A549 (cell line): ENCODE results near the gene BAHCC1. TPM values are rescaled to one million over a fixed set of nuclear protein-coding genes. Genes with fewer than 3 reads are reported as not detected.

Experiments
- CBX2 ChIP-seq: fragments of 200-600 bp; sonication (generic); IDR thresholded peaks from 2 replicates; pipeline ENCODE4 v1.6.1; 2016; ENCODE audit warnings: low read depth, mild to moderate bottlenecking, borderline replicate concordance
- CBX8 ChIP-seq: fragments of 200-600 bp; sonication (generic); IDR thresholded peaks from 2 replicates; pipeline ENCODE4 v1.6.1; 2016
- CHD4 ChIP-seq: fragments of 200-600 bp; sonication (generic); IDR thresholded peaks from 2 replicates; pipeline ENCODE4 v1.6.1; 2016; ENCODE audit warnings: antibody characterized with exemption, mild to moderate bottlenecking, borderline replicate concordance
- EP300 ChIP-seq, 2 experiments: fragments of >200 bp; sonication (Bioruptor Twin); formaldehyde crosslinking; IDR thresholded peaks; 2 replicates in 1 of 2; 3 replicates in 1 of 2; pipeline ENCODE4 v1.6.1; 2016 to 2017
- FOSB ChIP-seq: fragments of 250-450 bp; sonication (Bioruptor Pico); IDR thresholded peaks from 2 replicates; pipeline ENCODE4 v1.5.0; 2020; ENCODE audit warnings: mild to moderate bottlenecking, moderate library complexity
- FOSL2 ChIP-seq, 2 experiments: fragments of 450-650 bp in 1 of 2; fragments of >200 bp in 1 of 2; sonication (Bioruptor Twin) in 1 of 2; formaldehyde crosslinking; IDR thresholded peaks; 2 replicates each; pipeline versions ENCODE4 v1.5.0 to v1.6.1; 2016 to 2020; ENCODE audit warnings: mild to moderate bottlenecking in 1 of 2, moderate library complexity in 1 of 2
- FOXS1 ChIP-seq: fragments of 250-450 bp; sonication (Bioruptor Pico); IDR thresholded peaks from 2 replicates; pipeline ENCODE4 v1.5.0; 2020; ENCODE audit warnings: mild to moderate bottlenecking, moderate library complexity
- HDAC2 ChIP-seq: fragments of 200-600 bp; sonication (generic); IDR thresholded peaks from 2 replicates; pipeline ENCODE4 v1.6.1; 2016
- HEYL ChIP-seq: fragments of 250-450 bp; sonication (Bioruptor Pico); IDR thresholded peaks from 2 replicates; pipeline ENCODE4 v1.8.0; 2021; ENCODE audit warnings: mild to moderate bottlenecking, moderate library complexity
- HOXA7 ChIP-seq: fragments of 250-450 bp; sonication (Bioruptor Pico); IDR thresholded peaks from 2 replicates; pipeline ENCODE4 v1.5.0; 2020; ENCODE audit warnings: mild to moderate bottlenecking, moderate library complexity
- HOXB13 ChIP-seq: fragments of 250-450 bp; sonication (Bioruptor Pico); IDR thresholded peaks from 2 replicates; pipeline ENCODE4 v1.5.0; 2020; ENCODE audit warnings: low read depth, mild to moderate bottlenecking, moderate library complexity
- JUNB ChIP-seq: fragments of >200 bp; sonication (Bioruptor Twin); formaldehyde crosslinking; IDR thresholded peaks from 2 replicates; pipeline ENCODE4 v1.6.1; 2016
- KDM1A ChIP-seq: fragments of 200-600 bp; sonication (generic); IDR thresholded peaks from 2 replicates; pipeline ENCODE4 v1.6.1; 2016; ENCODE audit warnings: low read depth, mild to moderate bottlenecking
- NR3C1 ChIP-seq: fragments of >200 bp; sonication (Bioruptor Twin); formaldehyde crosslinking; IDR thresholded peaks from 3 replicates; pipeline ENCODE4 v1.6.1; 2017
- POLR2A ChIP-seq: IDR thresholded peaks from 2 replicates; pipeline ENCODE4 v1.6.1; 2012; ENCODE audit warnings: mild to moderate bottlenecking, low read length
- RAD21 ChIP-seq, 2 experiments: fragments of >200 bp in 1 of 2; sonication (Bioruptor Twin) in 1 of 2; formaldehyde crosslinking in 1 of 2; IDR thresholded peaks in 1 of 2; conservative IDR thresholded peaks in 1 of 2; 2 replicates in 1 of 2; 3 replicates in 1 of 2; pipeline ENCODE4 v1.6.1; 2012 to 2018; ENCODE audit warnings: inconsistent platforms in 1 of 2
- RFX5 ChIP-seq: fragments of 450-650 bp; IDR thresholded peaks from 2 replicates; pipeline ENCODE4 v1.7.1; 2014; ENCODE audit warnings: antibody characterized with exemption, mild to moderate bottlenecking, moderate library complexity
- RNF2 ChIP-seq: fragments of 200-600 bp; sonication (generic); IDR thresholded peaks from 2 replicates; pipeline ENCODE4 v1.6.1; 2016; ENCODE audit warnings: low read depth, mild to moderate bottlenecking, antibody characterized with exemption, moderate library complexity, borderline replicate concordance
- TFCP2L1 ChIP-seq: fragments of 250-450 bp; sonication (Bioruptor Pico); IDR thresholded peaks from 2 replicates; pipeline ENCODE4 v1.5.0; 2021; ENCODE audit warnings: mild to moderate bottlenecking
- ZFP36 ChIP-seq: fragments of 450-650 bp; IDR thresholded peaks from 2 replicates; pipeline ENCODE4 v1.6.1; 2014; ENCODE audit warnings: borderline replicate concordance; ENCODE audit not compliant: partially characterized antibody
- ZSCAN20 ChIP-seq: fragments of 250-450 bp; sonication (Bioruptor Pico); IDR thresholded peaks from 2 replicates; pipeline ENCODE4 v1.8.0; 2022; ENCODE audit warnings: mild to moderate bottlenecking, moderate library complexity
- polyA plus RNA-seq, 4 experiments: library from polyadenylated mRNA; depleted of rRNA in 3 of 4; stranded (reverse); fragments of >200 nt; fragmentation: RNase III in 1 of 4; extraction: RNeasy Plus Mini Kit Qiagen cat#74134 plus additional on column Dnase treatment in 1 of 4; gene quantifications; 2 replicates in 3 of 4; 3 replicates in 1 of 4; pipeline ENCODE4 v1.2.3, GENCODE V29; 2011 to 2017
- TF ChIP-seq, protein P1 (sequence below): IDR thresholded peaks from 2 replicates; pipeline ENCODE4 v1.6.1; 2012
- TF ChIP-seq, protein P2 (sequence below): fragments of 200-600 bp; sonication (generic); IDR thresholded peaks from 2 replicates; pipeline ENCODE4 v1.6.1; 2016; ENCODE audit warnings: antibody characterized with exemption, mild to moderate bottlenecking, moderate library complexity
- TF ChIP-seq, protein P3 (sequence below): fragments of 250-450 bp; sonication (Bioruptor Pico); IDR thresholded peaks from 2 replicates; pipeline ENCODE4 v1.5.0; 2020; ENCODE audit warnings: low read depth, mild to moderate bottlenecking, moderate library complexity

Gene BAHCC1
- polyA plus RNA-seq, 2 of the 4 experiments (the other 2 are of a cell fraction) = 2.6 to 5.8 TPM

DNA sequence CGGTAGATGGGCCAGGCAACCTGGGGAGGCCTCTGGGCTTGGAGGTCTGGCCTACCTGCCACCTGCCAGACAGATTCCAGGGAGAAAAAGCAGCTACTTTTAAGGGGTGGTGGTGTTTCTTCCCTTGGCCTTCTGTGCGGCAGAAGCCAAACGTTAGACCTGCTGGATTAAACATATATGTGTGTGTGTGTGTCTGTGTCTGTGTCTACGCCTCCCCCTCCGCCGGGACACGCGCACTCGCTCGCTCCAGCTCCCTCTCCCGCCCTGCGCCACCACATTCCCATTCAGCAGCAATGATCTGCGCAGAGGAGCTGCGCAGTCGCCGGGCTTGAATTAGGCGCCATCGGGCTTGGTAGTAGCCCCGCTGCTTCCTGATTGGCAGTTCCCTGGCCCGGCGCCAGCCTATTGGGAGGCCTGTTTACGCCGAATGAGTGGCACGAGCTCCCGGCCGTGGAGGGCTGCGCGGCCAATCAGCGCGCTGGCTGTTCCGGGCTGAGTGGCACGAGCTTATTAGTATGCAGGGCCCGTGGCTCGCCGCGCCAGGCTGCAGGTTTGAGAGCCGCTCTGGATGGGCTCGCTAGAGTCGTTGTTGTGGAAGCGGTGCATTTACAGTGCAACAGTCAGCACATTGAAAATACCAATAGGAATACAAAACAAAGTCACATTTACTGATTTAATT lies at the start of gene BAHCC1 (continued):
- TF ChIP-seq JUNB = no peak
- TF ChIP-seq, protein P1, sequence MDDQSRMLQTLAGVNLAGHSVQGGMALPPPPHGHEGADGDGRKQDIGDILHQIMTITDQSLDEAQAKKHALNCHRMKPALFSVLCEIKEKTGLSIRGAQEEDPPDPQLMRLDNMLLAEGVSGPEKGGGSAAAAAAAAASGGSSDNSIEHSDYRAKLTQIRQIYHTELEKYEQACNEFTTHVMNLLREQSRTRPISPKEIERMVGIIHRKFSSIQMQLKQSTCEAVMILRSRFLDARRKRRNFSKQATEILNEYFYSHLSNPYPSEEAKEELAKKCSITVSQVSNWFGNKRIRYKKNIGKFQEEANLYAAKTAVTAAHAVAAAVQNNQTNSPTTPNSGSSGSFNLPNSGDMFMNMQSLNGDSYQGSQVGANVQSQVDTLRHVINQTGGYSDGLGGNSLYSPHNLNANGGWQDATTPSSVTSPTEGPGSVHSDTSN = peak; percentile 97
- TF ChIP-seq POLR2A = peak; percentile 79
- TF ChIP-seq FOSB (CRISPR knock-in tag) = no peak; the same call in 1 of the 2 replicates
- no peak for TF ChIP-seq HOXB13
- no peak for TF ChIP-seq FOXS1 (CRISPR knock-in tag)
- no peak for TF ChIP-seq HOXA7 (CRISPR knock-in tag)
- no peak for TF ChIP-seq FOSL2 (IDR thresholded peaks at IDR 0.05)
- TF ChIP-seq FOSL2 (CRISPR knock-in tag; IDR thresholded peaks at IDR 0.05) = no peak
- no peak for TF ChIP-seq TFCP2L1 (CRISPR knock-in tag)
- no peak for TF ChIP-seq CBX8
- TF ChIP-seq CHD4 = no peak
- TF ChIP-seq NR3C1 = no peak
- no peak for TF ChIP-seq HDAC2
- TF ChIP-seq ZFP36 = no peak
- no peak for TF ChIP-seq KDM1A
- TF ChIP-seq, protein P2, sequence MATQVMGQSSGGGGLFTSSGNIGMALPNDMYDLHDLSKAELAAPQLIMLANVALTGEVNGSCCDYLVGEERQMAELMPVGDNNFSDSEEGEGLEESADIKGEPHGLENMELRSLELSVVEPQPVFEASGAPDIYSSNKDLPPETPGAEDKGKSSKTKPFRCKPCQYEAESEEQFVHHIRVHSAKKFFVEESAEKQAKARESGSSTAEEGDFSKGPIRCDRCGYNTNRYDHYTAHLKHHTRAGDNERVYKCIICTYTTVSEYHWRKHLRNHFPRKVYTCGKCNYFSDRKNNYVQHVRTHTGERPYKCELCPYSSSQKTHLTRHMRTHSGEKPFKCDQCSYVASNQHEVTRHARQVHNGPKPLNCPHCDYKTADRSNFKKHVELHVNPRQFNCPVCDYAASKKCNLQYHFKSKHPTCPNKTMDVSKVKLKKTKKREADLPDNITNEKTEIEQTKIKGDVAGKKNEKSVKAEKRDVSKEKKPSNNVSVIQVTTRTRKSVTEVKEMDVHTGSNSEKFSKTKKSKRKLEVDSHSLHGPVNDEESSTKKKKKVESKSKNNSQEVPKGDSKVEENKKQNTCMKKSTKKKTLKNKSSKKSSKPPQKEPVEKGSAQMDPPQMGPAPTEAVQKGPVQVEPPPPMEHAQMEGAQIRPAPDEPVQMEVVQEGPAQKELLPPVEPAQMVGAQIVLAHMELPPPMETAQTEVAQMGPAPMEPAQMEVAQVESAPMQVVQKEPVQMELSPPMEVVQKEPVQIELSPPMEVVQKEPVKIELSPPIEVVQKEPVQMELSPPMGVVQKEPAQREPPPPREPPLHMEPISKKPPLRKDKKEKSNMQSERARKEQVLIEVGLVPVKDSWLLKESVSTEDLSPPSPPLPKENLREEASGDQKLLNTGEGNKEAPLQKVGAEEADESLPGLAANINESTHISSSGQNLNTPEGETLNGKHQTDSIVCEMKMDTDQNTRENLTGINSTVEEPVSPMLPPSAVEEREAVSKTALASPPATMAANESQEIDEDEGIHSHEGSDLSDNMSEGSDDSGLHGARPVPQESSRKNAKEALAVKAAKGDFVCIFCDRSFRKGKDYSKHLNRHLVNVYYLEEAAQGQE = no peak
- no peak for TF ChIP-seq EP300 (IDR thresholded peaks at IDR 0.05)
- TF ChIP-seq, protein P3, sequence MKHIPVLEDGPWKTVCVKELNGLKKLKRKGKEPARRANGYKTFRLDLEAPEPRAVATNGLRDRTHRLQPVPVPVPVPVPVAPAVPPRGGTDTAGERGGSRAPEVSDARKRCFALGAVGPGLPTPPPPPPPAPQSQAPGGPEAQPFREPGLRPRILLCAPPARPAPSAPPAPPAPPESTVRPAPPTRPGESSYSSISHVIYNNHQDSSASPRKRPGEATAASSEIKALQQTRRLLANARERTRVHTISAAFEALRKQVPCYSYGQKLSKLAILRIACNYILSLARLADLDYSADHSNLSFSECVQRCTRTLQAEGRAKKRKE (CRISPR knock-in tag) = no peak
- 0 out of 2 replicates have a peak, but pooled peaks have one; percentile 48 for TF ChIP-seq RNF2
- no peak for TF ChIP-seq RAD21 (conservative IDR thresholded peaks at IDR 0.05 in 1 of 2, IDR thresholded peaks at IDR 0.05 in 1 of 2)
- TF ChIP-seq HEYL = no peak
- no peak for TF ChIP-seq CBX2
- 0 out of 2 replicates have a peak, but pooled peaks have one; percentile 59 for TF ChIP-seq RFX5
- TF ChIP-seq ZSCAN20 = no peak
